SH-SY5Y (cell line): ENCODE results near the gene UHRF1.

Source experiments
- GATA2 ChIP-seq: IDR thresholded peaks from 2 replicates; pipeline ENCODE4 v1.6.1; 2011; ENCODE audit warnings: mild to moderate bottlenecking, low read depth, low read length
- GATA3 ChIP-seq: IDR thresholded peaks from 2 replicates; pipeline ENCODE4 v1.6.1; 2011; ENCODE audit warnings: low read depth, mild to moderate bottlenecking, low read length, moderate library complexity

Gene UHRF1

DNA sequence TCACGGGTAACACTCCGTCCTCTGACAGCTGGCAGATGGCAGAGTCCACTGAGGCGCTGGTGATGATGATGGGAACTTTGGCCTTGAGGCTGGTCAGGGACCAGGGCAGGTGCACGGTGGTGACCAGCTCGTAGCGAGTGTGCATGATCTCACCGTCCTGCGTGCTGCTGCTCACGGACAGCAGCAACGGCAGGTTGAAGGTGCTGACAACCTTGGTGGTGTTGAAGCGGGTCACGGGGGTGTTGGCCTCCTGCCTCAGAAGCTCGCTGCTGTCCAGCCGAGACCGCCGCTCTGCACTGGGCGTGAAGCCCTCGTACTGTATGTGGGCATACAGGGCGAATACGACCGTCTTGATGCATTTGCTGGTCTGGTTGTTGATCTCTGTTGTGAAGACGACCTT is 18.2 kb upstream of the UHRF1 start:
- TF ChIP-seq GATA2, result no peak
- no peak for TF ChIP-seq GATA3

DNA sequence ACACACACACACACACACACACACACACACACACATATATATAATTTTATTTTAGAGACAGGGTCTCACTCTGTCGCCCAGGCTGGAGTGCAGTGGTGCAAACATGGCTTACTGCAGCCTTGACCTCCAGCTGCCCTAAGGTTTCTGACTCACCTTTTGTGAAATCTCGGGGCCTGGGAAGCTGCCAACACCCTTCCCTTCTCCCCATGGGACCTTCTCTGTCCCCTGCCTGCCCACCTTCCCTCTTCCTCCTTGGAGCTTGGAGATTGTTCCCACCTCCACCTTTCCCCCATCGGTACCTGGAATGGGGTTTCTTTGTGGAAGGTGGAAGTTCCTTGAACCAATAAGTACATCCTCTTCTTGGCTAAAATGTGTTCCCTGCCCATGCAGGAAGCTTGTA is 12.9 kb upstream of the UHRF1 start:
- TF ChIP-seq GATA3, result no peak
- no peak for TF ChIP-seq GATA2

DNA sequence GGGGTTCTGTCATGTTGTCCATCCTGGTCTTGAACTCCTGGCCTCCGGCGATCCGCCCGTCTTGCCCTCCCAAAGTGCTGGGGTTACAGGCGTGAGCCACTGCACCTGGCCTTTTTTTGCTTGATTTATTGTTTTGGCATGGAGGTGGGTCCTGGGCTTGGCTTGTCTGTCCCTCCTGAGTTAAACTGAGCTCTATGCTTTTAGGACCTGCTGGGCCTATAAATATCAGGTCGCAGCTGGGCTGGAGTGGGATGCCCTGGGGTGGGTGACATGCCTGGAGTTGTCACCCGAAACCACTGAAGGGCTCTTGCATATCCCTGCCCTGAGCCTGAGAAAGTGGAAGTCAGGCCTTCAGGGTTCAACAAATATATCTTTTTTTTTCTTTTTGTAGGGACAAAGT is 12.2 kb upstream of the UHRF1 start:
- no peak for TF ChIP-seq GATA3
- no peak for TF ChIP-seq GATA2

DNA sequence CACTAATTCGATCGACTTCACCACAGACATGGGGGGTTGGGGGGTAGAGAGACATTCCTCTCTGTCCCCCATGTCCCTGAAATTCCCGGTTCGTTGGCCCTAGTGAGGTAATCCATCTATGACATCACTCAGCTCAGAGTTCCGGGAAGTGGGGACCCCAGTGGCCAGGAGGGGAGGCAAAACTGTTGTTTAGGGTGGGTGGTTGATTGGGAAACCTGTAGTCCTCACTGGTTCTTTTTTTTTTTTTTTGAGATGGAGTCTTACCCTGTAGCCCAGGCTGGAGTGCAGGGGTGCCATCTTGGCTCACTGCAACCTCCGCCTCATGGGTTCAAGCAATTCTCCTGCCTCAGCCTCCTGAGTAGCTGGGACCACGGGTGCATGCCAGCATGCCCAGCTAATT is 6.5 kb upstream of the UHRF1 start, which contains the start of gene ARRDC5:
Gene ARRDC5 (minus strand): TSS at position 101 of the 400 bp plus-strand sequence. CDS start 71 bp downstream, at position 30.
- no peak for TF ChIP-seq GATA2
- TF ChIP-seq GATA3, result no peak

DNA sequence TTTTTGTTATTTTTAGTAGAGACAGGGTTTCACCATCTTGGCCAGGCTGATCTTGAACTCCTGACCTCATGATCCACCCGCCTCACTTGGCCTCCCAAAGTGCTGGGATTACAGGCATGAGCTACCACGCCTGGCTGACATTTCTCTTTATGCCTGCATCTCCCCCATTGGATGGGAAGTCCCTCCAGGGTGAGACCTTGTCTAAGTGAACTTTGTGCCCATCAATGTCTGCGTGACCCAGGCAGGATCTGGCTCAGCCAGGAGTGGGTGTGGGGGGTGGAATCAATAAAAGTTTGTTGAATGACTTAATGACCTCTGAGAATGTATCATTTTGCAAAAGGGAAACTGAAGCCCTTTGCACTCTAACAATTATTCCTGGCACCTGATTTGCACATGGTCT is 4.8 kb upstream of the UHRF1 start:
- TF ChIP-seq GATA3, result no peak
- TF ChIP-seq GATA2, result no peak

DNA sequence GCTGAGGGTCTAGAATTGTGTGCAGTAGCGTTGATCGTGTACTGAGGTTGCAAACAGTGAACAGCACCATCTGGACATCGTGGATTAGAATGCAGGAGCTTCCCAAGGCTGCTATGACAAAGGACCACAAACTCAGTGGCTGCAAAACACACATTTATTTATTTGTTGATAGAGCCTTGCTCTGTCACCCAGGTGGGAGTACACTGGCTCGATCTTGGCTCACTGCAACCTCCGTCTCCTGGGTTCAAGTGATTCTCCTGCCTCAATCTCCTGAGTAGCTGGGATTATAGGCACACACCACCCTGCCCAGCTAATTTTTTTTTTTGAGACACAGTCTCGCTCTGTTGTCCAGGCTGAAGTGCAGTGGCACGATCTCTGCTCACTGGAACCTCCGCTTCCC is 2.3 kb upstream of the UHRF1 start:
- TF ChIP-seq GATA2, result no peak
- no peak for TF ChIP-seq GATA3

DNA sequence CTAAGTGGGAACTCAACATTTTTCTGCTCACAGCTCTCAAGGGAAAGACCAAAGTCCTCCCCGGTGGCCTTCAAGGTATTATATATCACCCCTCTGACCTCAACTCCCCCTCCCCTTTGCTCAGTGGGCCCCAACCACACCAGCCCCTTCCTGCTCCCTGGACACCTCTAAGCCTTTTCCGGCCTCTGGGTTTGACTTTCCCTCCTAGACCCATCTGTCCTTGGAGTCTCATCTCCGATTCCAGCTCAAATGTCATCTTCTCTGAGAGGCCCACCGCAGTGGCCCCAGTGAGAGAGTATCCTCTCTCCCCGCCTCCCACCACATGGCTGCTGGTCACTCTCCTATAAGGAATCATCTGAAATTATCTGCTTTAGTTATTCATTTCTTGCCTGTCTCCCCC is 941 bp upstream of the UHRF1 start:
- TF ChIP-seq GATA3 (no peak), GATA2 (no peak)

DNA sequence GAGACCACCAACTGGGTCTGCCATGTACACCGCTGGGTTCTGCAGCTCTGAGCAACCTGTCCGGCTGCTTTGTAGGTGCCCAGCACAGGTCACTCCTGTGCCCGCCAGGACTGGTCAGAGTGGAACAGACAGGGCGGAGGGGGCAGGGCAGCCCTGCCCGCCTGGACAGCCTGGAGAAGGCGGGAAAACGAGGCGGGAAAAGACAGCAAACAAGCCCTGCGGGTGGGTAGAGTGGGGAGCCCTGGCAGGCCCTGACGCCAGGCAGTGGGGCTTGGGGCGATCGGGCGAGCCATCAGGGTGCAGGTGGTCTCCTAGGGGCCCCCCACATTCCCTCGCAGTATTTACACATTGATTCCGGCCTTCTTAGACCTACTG is 533 bp upstream of the UHRF1 start:
- no peak for TF ChIP-seq GATA2
- no peak for TF ChIP-seq GATA3

DNA sequence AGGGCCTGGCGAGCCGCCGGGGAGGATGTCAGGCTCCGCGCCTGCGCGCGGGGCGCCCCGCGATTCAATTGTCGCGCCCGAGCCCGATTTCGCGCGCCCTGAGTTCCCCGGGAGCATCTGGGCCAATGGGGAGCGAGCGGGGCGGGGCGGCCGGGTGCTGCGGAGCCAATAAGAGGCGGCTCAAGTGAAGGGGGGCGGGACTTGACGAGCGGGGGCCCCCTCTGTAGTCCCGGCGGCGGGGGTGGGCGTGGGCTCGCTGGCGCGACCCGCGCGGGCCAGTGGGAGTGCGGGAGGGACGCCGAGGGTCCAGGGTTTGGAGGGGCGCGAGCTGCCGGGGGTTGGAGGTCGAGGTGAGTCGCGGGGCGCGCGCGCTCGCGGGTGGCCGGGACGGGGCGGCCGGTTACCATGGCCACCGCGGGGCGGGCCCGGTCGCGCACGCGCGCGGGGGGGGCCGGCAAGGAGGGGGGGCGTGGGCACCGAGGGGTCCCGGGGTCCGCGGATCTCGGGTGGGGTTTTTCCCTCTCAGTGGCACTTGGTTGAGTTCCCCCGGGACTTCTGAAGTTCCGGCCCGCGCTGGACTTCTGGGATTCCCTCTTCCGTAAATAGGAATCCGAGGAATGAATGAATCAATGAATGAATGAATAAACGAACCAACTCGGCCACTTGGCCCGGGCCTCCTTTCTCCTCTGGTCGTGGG is 744 bp downstream of the UHRF1 start:
- TF ChIP-seq GATA3, result no peak
- no peak for TF ChIP-seq GATA2

DNA sequence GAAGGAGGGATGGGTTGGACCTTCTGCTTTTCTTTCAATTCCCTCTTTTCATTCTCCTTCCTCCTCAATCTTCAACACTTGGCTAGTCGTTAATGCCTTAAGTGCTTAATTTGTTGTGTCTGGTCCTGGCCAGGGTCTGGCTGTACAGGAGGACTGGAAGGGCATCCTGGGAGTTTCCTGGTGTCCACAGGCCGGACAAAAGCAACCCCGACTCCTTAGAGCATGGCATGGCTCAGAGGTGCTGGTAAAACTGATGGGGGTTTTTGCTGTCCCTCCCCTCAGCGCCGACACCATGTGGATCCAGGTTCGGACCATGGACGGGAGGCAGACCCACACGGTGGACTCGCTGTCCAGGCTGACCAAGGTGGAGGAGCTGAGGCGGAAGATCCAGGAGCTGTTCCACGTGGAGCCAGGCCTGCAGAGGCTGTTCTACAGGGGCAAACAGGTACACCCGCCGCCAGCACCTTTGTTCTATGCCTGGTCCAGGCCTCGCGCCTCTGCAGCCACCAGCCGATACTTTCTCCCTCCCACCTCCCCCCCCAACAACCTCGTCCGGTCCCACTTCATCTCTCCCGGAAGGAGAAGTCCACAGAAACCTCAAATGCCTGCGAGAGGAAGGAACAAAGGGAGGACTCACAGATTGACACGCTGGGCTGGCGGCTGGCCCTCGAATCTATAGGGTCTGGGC is 1.4 kb downstream of the UHRF1 start:
- TF ChIP-seq GATA3 (no peak), GATA2 (no peak)

DNA sequence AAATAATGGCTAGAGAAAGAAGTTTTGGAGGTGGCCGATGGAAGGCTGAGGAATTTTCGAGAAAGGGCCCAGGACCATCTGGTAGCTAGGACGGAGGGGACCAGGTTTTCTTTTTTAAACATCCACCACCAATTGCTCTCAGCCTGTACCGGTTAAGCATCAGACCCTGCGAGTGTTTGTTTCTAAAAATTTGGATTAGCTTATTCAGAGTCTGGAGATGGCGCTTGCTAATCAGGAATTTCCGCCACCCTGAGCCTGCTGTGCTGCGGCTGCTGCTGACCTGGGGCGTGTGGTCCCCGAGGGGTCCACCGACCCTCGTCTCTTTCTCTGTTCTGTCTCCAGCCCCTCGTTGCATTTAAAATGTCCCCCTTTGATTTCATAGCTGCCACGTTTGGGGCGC is 2.0 kb downstream of the UHRF1 start:
- TF ChIP-seq GATA2, result no peak
- TF ChIP-seq GATA3, result no peak

DNA sequence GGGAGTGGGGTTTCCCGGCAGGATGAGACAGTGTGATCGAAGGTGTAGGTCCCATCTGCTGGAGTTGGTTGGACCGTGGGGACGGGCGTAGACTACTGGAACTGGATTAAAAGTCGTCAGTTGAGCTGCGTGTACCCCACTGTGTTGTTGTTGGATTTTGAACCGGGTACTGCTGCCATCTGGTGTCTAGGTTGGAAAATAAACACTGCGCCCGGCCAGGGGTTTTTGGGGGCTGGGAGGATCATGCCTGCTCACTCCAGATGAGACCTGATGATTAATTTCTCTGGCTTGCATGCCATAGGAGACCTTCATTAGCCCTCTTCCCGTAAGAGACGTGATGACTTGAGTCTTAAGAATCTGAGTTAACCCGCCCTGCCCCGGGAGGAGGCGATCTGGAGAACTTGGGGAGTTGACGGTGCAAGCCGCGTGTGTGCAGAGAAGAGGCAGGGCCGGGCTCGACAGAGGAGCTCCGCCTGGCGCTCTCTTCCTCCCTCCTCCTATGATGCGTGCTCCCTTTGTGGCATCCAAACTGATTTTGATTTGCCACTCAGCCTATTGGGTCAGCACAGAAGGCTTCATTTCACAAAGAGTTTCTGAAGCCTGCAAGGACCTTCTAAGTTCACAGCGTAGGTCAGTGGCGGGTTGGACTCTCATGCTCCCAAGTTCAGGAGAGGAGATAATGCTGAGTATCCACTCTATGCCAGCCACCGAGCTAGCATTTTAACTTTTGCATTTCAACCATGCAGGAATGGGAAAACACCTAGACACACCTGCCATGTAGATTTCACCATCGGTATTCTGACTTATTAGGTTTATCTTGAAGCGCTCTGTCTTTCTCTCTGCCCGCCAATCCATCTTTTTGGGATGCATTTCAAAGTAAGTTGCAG is 2.7 kb downstream of the UHRF1 start:
- TF ChIP-seq GATA3, result no peak
- no peak for TF ChIP-seq GATA2

DNA sequence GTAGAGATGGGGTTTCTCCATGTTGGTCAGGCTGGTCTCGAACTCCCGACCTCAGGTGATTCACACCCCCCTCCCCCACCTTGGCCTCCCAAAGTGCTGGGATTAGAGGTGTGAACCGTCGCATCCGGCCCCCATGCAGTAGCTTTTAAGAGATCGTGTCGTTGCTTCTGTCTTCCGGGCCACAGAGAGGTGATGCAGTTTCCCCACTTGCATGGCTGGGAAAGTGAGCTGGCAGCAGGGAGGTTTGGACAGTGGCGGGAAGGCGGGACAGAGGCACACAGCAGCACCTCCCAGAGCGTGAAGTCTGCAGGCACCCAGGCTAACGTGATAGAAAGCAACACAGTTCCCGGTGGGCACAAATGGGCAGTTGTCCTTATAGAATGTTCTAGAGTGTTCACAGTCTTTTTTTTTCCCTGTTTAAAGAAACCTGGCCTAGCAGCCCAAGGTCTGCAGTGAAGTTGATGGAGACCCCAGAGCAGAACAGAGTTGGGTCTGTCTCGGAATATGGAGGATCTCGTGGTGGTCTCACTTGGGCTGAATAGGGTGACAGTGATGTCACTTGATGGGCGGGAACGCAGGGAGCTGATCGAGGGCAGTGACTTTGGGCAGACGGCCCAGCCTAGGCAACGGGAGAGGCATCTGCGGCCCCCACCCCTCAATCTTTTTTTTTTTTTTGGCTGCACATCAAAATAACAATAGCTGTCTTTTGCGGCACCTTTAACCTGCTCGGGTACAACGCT is 4.9 kb downstream of the UHRF1 start:
- no peak for TF ChIP-seq GATA2
- no peak for TF ChIP-seq GATA3
